ENCODE data around the gene GTF2A1L.
"Not testable (repeated sequence)": the region's sequence is repeated elsewhere in the genome, so short reads cannot be mapped to it uniquely, and the experiment has no call there.

DNA sequence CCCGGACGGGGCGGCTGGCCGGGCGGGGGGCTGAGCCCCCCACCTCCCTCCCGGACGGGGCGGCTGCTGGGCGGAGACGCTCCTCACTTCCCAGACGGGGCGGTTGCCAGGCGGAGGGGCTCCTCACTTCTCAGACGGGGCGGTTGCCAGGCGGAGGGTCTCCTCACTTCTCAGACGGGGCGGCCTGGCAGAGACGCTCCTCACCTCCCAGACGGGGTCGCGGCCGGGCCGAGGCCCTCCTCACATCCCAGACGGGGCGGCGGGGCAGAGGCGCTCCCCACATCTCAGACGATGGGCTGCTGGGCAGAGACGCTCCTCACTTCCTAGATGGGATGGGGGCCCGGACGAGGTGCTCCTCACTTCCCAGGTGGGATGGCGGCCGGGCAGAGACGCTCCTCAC, 3.1 kb upstream of the GTF2A1L start:
- TF ChIP-seq, protein P1, sequence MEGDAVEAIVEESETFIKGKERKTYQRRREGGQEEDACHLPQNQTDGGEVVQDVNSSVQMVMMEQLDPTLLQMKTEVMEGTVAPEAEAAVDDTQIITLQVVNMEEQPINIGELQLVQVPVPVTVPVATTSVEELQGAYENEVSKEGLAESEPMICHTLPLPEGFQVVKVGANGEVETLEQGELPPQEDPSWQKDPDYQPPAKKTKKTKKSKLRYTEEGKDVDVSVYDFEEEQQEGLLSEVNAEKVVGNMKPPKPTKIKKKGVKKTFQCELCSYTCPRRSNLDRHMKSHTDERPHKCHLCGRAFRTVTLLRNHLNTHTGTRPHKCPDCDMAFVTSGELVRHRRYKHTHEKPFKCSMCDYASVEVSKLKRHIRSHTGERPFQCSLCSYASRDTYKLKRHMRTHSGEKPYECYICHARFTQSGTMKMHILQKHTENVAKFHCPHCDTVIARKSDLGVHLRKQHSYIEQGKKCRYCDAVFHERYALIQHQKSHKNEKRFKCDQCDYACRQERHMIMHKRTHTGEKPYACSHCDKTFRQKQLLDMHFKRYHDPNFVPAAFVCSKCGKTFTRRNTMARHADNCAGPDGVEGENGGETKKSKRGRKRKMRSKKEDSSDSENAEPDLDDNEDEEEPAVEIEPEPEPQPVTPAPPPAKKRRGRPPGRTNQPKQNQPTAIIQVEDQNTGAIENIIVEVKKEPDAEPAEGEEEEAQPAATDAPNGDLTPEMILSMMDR (IDR thresholded peaks at IDR 0.05), result not testable (repeated sequence)
- not testable (repeated sequence) for TF ChIP-seq POLR2A (IDR thresholded peaks at IDR 0.05)
